ENCODE measurements around the gene C1QBP. TPM values are rescaled to one million over a fixed set of nuclear protein-coding genes. Genes with fewer than 3 reads are reported as not detected.
A peak's percentile ranks its signal among the peaks of the same experiment; 100 is the strongest.

C1QBP gene, protein sequence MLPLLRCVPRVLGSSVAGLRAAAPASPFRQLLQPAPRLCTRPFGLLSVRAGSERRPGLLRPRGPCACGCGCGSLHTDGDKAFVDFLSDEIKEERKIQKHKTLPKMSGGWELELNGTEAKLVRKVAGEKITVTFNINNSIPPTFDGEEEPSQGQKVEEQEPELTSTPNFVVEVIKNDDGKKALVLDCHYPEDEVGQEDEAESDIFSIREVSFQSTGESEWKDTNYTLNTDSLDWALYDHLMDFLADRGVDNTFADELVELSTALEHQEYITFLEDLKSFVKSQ
- total RNA-seq: 100 to 1,000 TPM in 3 of 4 donors, 10 to 100 TPM in 1; 84.4 to 111 (median 108) TPM

GRCh38 chr17:5438716-5439445 lies at the start of gene C1QBP:
Gene C1QBP (minus strand): TSS chr17:5439155. CDS start chr17:5439073, 82 bp downstream.
- H3K9me3 ChIP-seq: no peaks in the 10 kb centered on the region
- peak; percentile 98 for ATAC-seq
- H3K4me1 ChIP-seq: peaks cover 0 to 41% (median 7%) of the 10 kb centered on the region in 3 donors
- WGBS, 2 donors (ENCODE audit: low coverage in 1 of 2): 0% methylated on average over 7 to 13 of the region's 75 CpGs
- peak within 1 kb of the TSS; percentile 54 to 83 (median 80) for H3K27ac ChIP-seq
- peaks cover 0 to 58% of the 10 kb centered on the region in 2 donors for H3K36me3 ChIP-seq
- peak within 1 kb of the TSS; percentile 60 to 69 for H3K4me3 ChIP-seq
- TF ChIP-seq, protein P1, sequence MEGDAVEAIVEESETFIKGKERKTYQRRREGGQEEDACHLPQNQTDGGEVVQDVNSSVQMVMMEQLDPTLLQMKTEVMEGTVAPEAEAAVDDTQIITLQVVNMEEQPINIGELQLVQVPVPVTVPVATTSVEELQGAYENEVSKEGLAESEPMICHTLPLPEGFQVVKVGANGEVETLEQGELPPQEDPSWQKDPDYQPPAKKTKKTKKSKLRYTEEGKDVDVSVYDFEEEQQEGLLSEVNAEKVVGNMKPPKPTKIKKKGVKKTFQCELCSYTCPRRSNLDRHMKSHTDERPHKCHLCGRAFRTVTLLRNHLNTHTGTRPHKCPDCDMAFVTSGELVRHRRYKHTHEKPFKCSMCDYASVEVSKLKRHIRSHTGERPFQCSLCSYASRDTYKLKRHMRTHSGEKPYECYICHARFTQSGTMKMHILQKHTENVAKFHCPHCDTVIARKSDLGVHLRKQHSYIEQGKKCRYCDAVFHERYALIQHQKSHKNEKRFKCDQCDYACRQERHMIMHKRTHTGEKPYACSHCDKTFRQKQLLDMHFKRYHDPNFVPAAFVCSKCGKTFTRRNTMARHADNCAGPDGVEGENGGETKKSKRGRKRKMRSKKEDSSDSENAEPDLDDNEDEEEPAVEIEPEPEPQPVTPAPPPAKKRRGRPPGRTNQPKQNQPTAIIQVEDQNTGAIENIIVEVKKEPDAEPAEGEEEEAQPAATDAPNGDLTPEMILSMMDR (IDR thresholded peaks at IDR 0.05): peak; percentile 97 to 99 (median 98)
- TF ChIP-seq POLR2AphosphoS5 (IDR thresholded peaks at IDR 0.05): peak; percentile 56
- TF ChIP-seq POLR2A (IDR thresholded peaks at IDR 0.05): peak; percentile 52 to 55
- no peak for TF ChIP-seq EP300 (IDR thresholded peaks at IDR 0.05)
- H3K27me3 ChIP-seq: no peaks in the 10 kb centered on the region

DNA sequence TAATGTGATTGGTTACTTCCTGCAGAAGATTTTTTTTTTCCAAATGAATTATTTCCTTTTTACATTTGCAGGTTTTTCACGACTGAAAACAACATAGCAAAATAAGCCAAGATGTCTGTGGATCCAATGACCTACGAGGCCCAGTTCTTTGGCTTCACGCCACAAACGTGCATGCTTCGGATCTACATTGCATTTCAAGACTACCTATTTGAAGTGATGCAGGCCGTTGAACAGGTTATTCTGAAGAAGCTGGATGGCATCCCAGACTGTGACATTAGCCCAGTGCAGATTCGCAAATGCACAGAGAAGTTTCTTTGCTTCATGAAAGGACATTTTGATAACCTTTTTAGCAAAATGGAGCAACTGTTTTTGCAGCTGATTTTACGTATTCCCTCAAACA lies 49.8 kb upstream of the C1QBP start:
- Histone ChIP-seq H3K4me1 (peaks cover 2 to 39% (median 14%) of the 10 kb centered on the region in 3 donors), H3K9me3 (no peaks in the 10 kb centered on the region), H3K4me3 (no peak overlapping the region), H3K27ac (no peak overlapping the region), H3K27me3 (no peaks in the 10 kb centered on the region), H3K36me3 (peaks cover 0 to 30% of the 10 kb centered on the region in 2 donors)
- TF ChIP-seq POLR2AphosphoS5 (IDR thresholded peaks at IDR 0.05) (no peak), EP300 (IDR thresholded peaks at IDR 0.05) (no peak), POLR2A (IDR thresholded peaks at IDR 0.05) (no peak)
- TF ChIP-seq, protein P1 (IDR thresholded peaks at IDR 0.05): no peak
- WGBS, 2 donors (ENCODE audit: low coverage in 1 of 2): 80 to 88% methylated on average over 2 to 8 of the region's 8 CpGs
- no peak for ATAC-seq

GRCh38 chr17:5486206-5487124 lies 47.5 kb upstream of the C1QBP start, which contains the start of gene MIS12:
Gene MIS12 (plus strand): TSS chr17:5486566. CDS start chr17:5488863, 2,297 bp downstream.
- Histone ChIP-seq H3K4me3 (peak within 1 kb of the TSS; percentile 58 to 88), H3K27me3 (no peaks in the 10 kb centered on the region), H3K9me3 (no peaks in the 10 kb centered on the region), H3K4me1 (peaks cover 2 to 45% (median 14%) of the 10 kb centered on the region in 3 donors), H3K36me3 (peaks cover 0 to 52% of the 10 kb centered on the region in 2 donors), H3K27ac (peak within 1 kb of the TSS; percentile 83 to 99 (median 99))
- WGBS, 2 donors (ENCODE audit: low coverage in 1 of 2): 2 to 3% methylated on average over 6 to 13 of the region's 77 CpGs
- TF ChIP-seq POLR2A (IDR thresholded peaks at IDR 0.05): peak; percentile 49 to 64
- TF ChIP-seq EP300 (IDR thresholded peaks at IDR 0.05): no peak
- peak; percentile 78 for TF ChIP-seq POLR2AphosphoS5 (IDR thresholded peaks at IDR 0.05)
- peak; percentile 98 for ATAC-seq

GRCh38 chr17:5485270-5486205 lies 46.6 kb upstream of the C1QBP start, which contains the start of gene DERL2:
Gene DERL2 (minus strand): TSS chr17:5486178. CDS start chr17:5486161, 17 bp downstream.
- no peaks in the 10 kb centered on the region for H3K27me3 ChIP-seq
- H3K4me1 ChIP-seq: peaks cover 2 to 45% (median 14%) of the 10 kb centered on the region in 3 donors
- H3K9me3 ChIP-seq: no peaks in the 10 kb centered on the region
- H3K36me3 ChIP-seq: peaks cover 0 to 62% of the 10 kb centered on the region in 2 donors
- peak within 1 kb of the TSS; percentile 83 to 99 (median 99) for H3K27ac ChIP-seq
- ATAC-seq: peak; percentile 9
- TF ChIP-seq POLR2A (IDR thresholded peaks at IDR 0.05) (peak; percentile 30), POLR2AphosphoS5 (IDR thresholded peaks at IDR 0.05) (no peak), EP300 (IDR thresholded peaks at IDR 0.05) (no peak)
- TF ChIP-seq, protein P1 (IDR thresholded peaks at IDR 0.05): no peak
- H3K4me3 ChIP-seq: peak within 1 kb of the TSS; percentile 58 to 88
- 11 to 24% methylated on average over 6 to 11 of the region's 29 CpGs for WGBS, 2 donors (ENCODE audit: low coverage in 1 of 2)

All from gastroesophageal sphincter (tissue), 4 donors.